Vagina (tissue), 2 donors: ENCODE results near the gene SIPA1. TPM values are rescaled to one million over a fixed set of nuclear protein-coding genes. Genes with fewer than 3 reads are reported as not detected.

Source experiments
- DNase-seq, 2 donors: peaks; one replicate each; pipeline ENCODE4 v3.0.0-alpha.2; 2017; ENCODE audit errors: extremely low spot score in 2 of 2
- H3K27ac ChIP-seq: fragments of 200-600 bp; sonication (generic); one replicate; pipeline ENCODE4 v1.5.1; 2019
- H3K27me3 ChIP-seq: fragments of 200-600 bp; sonication (generic); one replicate; pipeline ENCODE4 v1.5.1; 2019
- H3K36me3 ChIP-seq, 2 donors: fragments of 200-600 bp; sonication (generic); one replicate each; pipeline ENCODE4 v1.5.1; 2017 to 2019
- H3K4me1 ChIP-seq: fragments of 200-600 bp; sonication (generic); one replicate; pipeline ENCODE4 v1.5.1; 2019
- H3K4me3 ChIP-seq, 2 donors: fragments of 200-600 bp; sonication (generic); 1 replicate in 1 of 2; 2 replicates in 1 of 2; pipeline ENCODE4 v1.5.1; 2016 to 2019
- H3K9me3 ChIP-seq: fragments of 200-600 bp; sonication (generic); one replicate; pipeline ENCODE4 v1.5.1; 2019
- CTCF ChIP-seq, 3 experiments: fragments of 450-650 bp in 2 of 3; fragments of 200-600 bp in 1 of 3; sonication (generic) in 1 of 3; IDR thresholded peaks; one replicate each; pipeline ENCODE4 v1.5.1; 2017 to 2019; ENCODE audit warnings: antibody characterized with exemption in 3 of 3, mild to moderate bottlenecking in 2 of 3, moderate library complexity in 2 of 3
- POLR2A ChIP-seq, 2 donors: fragments of 450-650 bp; IDR thresholded peaks; one replicate each; pipeline ENCODE4 v1.6.1; 2017; ENCODE audit warnings: antibody characterized with exemption in 2 of 2, mild to moderate bottlenecking in 2 of 2, moderate library complexity in 2 of 2
- POLR2AphosphoS5 ChIP-seq, 2 donors: sonication (generic); formaldehyde crosslinking; IDR thresholded peaks; one replicate each; pipeline ENCODE4 v1.9.0; 2017; ENCODE audit warnings: antibody characterized with exemption in 2 of 2, mild to moderate bottlenecking in 2 of 2, low read depth in 1 of 2; ENCODE audit not compliant: insufficient read depth in 1 of 2
- intact Hi-C: fragments of 100-400 bp; cut with DNase I; formaldehyde crosslinking; loops from one replicate; pipeline ENCODE4 v1.15.1; 2023
- total RNA-seq: library from RNA; depleted of rRNA; stranded (reverse); fragments of >200 nt; gene quantifications from one replicate; pipeline ENCODE4 v1.2.3, GENCODE V29; 2016

Gene SIPA1
- total RNA-seq, 1 donor from 2014 or later, result 63.3 TPM

- no peaks in the 10 kb centered on the region for H3K9me3 ChIP-seq
- H3K27ac ChIP-seq, result no peak overlapping the region
- TF ChIP-seq POLR2A (IDR thresholded peaks at IDR 0.05), result no peak
- no peak for TF ChIP-seq POLR2AphosphoS5 (IDR thresholded peaks at IDR 0.05; ENCODE audit: insufficient read depth in 1 of 2, low read depth in 1 of 2)
- no peak for TF ChIP-seq CTCF (IDR thresholded peaks at IDR 0.05)
- H3K36me3 ChIP-seq, result peaks cover 0 to 15% of the 10 kb centered on the region in 2 donors
- intact Hi-C loops, result no loop called here
- no peaks in the 10 kb centered on the region for H3K27me3 ChIP-seq
- peaks cover 54% of the 10 kb centered on the region for H3K4me1 ChIP-seq
- H3K4me3 ChIP-seq, result no peak overlapping the region
- DNase-seq, result no peak
Observed at GRCh38 chr11:65648997-65649493, 11.1 kb downstream of the SIPA1 start.

GRCh38 chr11:65649656-65650546 is 12.0 kb downstream of the SIPA1 start:
- peaks cover 0 to 21% of the 10 kb centered on the region in 2 donors for H3K36me3 ChIP-seq
- H3K4me3 ChIP-seq, result no peak overlapping the region
- H3K27ac ChIP-seq, result peak overlapping the region; percentile 97
- peaks cover 58% of the 10 kb centered on the region for H3K4me1 ChIP-seq
- intact Hi-C loops, result no loop called here
- H3K27me3 ChIP-seq, result no peaks in the 10 kb centered on the region
- no peaks in the 10 kb centered on the region for H3K9me3 ChIP-seq
- TF ChIP-seq POLR2A (IDR thresholded peaks at IDR 0.05) (no peak), POLR2AphosphoS5 (IDR thresholded peaks at IDR 0.05; ENCODE audit: insufficient read depth in 1 of 2, low read depth in 1 of 2) (no peak), CTCF (IDR thresholded peaks at IDR 0.05) (no peak)
- DNase-seq, result no peak

- intact Hi-C loops, result no loop called here
- Histone ChIP-seq H3K27ac (peak overlapping the region; percentile 97), H3K4me1 (peaks cover 53% of the 10 kb centered on the region), H3K27me3 (no peaks in the 10 kb centered on the region), H3K36me3 (peaks cover 0 to 26% of the 10 kb centered on the region in 2 donors), H3K9me3 (no peaks in the 10 kb centered on the region), H3K4me3 (no peak overlapping the region)
- TF ChIP-seq POLR2A (IDR thresholded peaks at IDR 0.05), result no peak
- TF ChIP-seq POLR2AphosphoS5 (IDR thresholded peaks at IDR 0.05; ENCODE audit: insufficient read depth in 1 of 2, low read depth in 1 of 2), result no peak
- TF ChIP-seq CTCF (IDR thresholded peaks at IDR 0.05), result no peak
- no peak for DNase-seq
Observed at GRCh38 chr11:65650547-65651338, 12.8 kb downstream of the SIPA1 start.

GRCh38 chr11:65651339-65651588 is 13.4 kb downstream of the SIPA1 start:
- no peak for TF ChIP-seq POLR2A (IDR thresholded peaks at IDR 0.05)
- no peak for TF ChIP-seq CTCF (IDR thresholded peaks at IDR 0.05)
- no peak for TF ChIP-seq POLR2AphosphoS5 (IDR thresholded peaks at IDR 0.05; ENCODE audit: insufficient read depth in 1 of 2, low read depth in 1 of 2)
- peaks cover 0 to 31% of the 10 kb centered on the region in 2 donors for H3K36me3 ChIP-seq

More at GRCh38 chr11:65651339-65651588, 13.4 kb downstream of the SIPA1 start:
- no peaks in the 10 kb centered on the region for H3K27me3 ChIP-seq
- H3K9me3 ChIP-seq, result no peaks in the 10 kb centered on the region
- no peak for DNase-seq
- intact Hi-C loops, result no loop called here
- H3K4me3 ChIP-seq, result no peak overlapping the region
- peaks cover 50% of the 10 kb centered on the region for H3K4me1 ChIP-seq
- peak overlapping the region; percentile 97 for H3K27ac ChIP-seq
